ENCODE results near the gene PRPF8. TPM values are rescaled to one million over a fixed set of nuclear protein-coding genes. Genes with fewer than 3 reads are reported as not detected.
A peak's percentile ranks its signal among the peaks of the same experiment; 100 is the strongest.

PRPF8 gene
- total RNA-seq, 1 donor from 2014 or later = 185 TPM

DNA sequence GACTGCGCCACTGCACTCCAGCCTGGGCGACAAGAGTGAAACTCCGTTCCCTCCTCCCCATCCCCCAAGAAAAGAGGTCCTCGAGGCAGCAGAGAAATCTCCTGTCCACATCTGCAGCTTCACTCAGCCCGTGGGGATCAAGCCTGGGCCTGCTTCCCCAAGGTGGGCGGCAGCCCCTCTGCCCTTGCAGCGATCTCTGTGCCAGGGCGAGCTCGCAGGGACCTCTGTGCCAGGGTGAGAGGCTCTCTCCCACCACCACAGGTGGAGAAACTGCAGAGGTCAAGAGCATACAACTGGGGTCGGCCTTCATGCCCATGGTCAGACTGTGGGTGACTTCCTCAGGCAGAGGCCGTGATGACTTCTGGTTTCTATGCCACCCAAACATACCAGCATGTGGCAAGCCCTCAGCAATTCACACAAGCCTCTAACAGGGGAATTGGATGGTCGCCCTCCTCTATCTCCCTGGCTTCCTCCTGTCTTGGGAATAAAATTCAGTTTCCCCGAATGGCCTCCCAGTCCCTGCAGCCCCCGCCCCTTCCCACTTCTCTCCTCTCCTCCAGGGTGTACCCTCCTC lies 61.5 kb downstream of the PRPF8 start:
- H3K4me3 ChIP-seq (ENCODE audit: low read depth, low read length) = no peak overlapping the region
- H3K36me3 ChIP-seq (ENCODE audit: control insufficient read depth, insufficient read depth, low read length) = no peaks in the 10 kb centered on the region
- TF ChIP-seq, protein P1, sequence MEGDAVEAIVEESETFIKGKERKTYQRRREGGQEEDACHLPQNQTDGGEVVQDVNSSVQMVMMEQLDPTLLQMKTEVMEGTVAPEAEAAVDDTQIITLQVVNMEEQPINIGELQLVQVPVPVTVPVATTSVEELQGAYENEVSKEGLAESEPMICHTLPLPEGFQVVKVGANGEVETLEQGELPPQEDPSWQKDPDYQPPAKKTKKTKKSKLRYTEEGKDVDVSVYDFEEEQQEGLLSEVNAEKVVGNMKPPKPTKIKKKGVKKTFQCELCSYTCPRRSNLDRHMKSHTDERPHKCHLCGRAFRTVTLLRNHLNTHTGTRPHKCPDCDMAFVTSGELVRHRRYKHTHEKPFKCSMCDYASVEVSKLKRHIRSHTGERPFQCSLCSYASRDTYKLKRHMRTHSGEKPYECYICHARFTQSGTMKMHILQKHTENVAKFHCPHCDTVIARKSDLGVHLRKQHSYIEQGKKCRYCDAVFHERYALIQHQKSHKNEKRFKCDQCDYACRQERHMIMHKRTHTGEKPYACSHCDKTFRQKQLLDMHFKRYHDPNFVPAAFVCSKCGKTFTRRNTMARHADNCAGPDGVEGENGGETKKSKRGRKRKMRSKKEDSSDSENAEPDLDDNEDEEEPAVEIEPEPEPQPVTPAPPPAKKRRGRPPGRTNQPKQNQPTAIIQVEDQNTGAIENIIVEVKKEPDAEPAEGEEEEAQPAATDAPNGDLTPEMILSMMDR (IDR thresholded peaks at IDR 0.05; ENCODE audit: insufficient read depth, low read length, poor library complexity, severe bottlenecking) = no peak
- peaks cover 3% of the 10 kb centered on the region for H3K27me3 ChIP-seq (ENCODE audit: control insufficient read depth, insufficient read depth, low read length)
- no peak for DNase-seq (ENCODE audit: low read depth)

DNA sequence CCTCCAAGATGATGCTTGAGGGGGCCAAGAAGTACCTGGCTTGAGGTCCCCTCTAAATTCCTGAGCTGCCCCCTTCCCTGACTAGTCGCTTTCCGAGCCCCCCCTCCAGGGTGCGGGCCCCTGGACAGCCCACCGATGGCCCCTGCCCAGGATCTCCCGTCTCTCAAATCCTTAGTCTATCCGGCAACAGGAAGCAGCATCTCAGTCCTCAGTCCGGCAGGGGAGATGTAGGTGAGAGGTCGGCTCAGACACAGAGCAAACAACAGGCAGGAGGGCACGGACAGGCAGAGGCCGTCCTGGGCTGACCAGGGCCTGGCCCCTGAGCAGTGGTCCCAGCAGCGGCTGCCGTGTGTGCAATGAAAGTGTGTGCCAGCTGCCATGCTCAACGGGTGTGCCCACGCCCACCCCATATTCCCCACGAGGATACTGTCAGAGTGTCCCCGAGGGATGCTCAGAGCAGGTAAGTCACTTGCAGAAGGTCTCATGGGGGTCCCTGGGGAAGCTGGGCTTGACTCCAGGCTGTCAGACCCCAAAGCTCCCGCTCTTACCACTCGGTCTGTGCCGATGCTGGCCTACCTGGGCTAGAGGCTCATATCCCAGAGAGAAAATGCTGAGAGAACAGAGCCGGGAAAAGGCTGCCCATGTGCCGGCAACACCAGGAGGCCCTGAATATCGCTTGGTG lies 63.3 kb downstream of the PRPF8 start:
- H3K27me3 ChIP-seq (ENCODE audit: control insufficient read depth, insufficient read depth, low read length) = no peaks in the 10 kb centered on the region
- TF ChIP-seq, protein P1 (IDR thresholded peaks at IDR 0.05; ENCODE audit: insufficient read depth, low read length, poor library complexity, severe bottlenecking) = no peak
- no peaks in the 10 kb centered on the region for H3K36me3 ChIP-seq (ENCODE audit: control insufficient read depth, insufficient read depth, low read length)
- no peak for DNase-seq (ENCODE audit: low read depth)
- no peak overlapping the region for H3K4me3 ChIP-seq (ENCODE audit: low read depth, low read length)

DNA sequence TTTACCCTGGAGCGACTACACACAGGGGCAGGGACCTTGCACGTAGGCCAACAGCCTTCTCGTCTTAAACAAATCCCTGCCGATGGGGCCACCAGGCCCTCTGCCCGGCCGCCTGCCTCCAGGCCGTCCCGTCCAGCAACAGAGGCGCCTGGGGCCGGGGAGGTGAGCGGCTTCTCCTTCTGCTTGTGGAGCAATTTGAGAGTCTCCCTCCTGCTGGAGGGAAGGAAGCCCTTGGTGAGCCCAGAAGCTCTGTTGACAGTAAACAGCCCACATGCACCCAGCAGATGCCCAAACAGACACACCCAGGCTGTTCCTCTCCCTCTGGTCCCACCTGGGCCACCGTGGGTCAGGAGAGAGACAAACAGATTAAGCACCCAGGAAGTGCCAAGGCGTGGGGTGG lies 64.2 kb downstream of the PRPF8 start:
- Histone ChIP-seq H3K27me3 (ENCODE audit: control insufficient read depth, insufficient read depth, low read length) (no peaks in the 10 kb centered on the region), H3K4me3 (ENCODE audit: low read depth, low read length) (no peak overlapping the region), H3K36me3 (ENCODE audit: control insufficient read depth, insufficient read depth, low read length) (no peaks in the 10 kb centered on the region)
- TF ChIP-seq, protein P1 (IDR thresholded peaks at IDR 0.05; ENCODE audit: insufficient read depth, low read length, poor library complexity, severe bottlenecking) = no peak
- no peak for DNase-seq (ENCODE audit: low read depth)

DNA sequence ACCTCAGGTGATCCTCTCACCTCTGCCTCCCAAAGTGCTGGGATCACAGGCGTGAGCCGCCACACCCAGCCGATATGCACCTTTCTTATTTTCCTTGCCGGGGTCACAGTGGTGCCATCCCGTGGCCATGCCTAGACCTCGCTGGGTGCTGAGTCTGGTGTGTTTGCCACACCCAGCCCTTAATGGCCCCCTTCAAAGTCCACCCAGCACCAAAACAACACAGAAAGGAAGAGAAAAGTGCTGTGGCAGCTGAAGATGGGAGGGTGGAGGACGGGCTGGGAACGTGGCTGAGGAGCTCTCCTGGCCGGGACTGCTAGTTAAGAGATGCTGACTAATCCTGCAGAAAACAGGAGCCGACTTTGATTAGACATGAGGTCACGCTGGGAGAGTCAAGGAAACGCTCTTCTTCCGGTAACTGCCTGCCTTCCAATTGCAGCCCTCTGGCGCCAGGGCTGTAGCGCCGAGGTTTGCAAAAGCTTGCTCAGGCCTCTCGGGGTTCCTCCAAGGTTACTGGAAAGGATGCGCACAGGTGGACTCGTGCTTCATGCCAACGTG lies 67.0 kb downstream of the PRPF8 start:
- Histone ChIP-seq H3K27me3 (ENCODE audit: control insufficient read depth, insufficient read depth, low read length) (no peaks in the 10 kb centered on the region), H3K36me3 (ENCODE audit: control insufficient read depth, insufficient read depth, low read length) (no peaks in the 10 kb centered on the region), H3K4me3 (ENCODE audit: low read depth, low read length) (no peak overlapping the region)
- TF ChIP-seq, protein P1 (IDR thresholded peaks at IDR 0.05; ENCODE audit: insufficient read depth, low read length, poor library complexity, severe bottlenecking) = no peak
- peak; percentile 28 for DNase-seq (ENCODE audit: low read depth)

DNA sequence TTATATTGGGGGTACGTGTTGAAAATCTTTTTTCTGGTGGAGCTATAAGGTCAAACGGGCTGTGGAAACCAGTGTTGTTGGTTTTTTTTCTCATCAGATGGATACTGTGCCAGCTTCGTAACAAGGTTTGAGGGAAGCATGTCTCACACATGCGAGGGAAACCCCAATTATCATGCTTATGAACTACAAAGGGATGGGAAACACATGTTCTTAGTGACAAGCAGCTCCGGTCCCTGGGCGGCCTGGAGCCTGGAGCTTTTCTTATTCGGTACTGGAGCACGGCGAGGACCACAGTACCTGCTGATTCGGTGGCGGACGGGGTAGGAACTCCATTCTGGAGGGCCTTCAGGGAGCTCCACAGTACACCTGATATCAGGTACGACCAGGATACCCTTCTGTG lies 68.6 kb downstream of the PRPF8 start:
- H3K27me3 ChIP-seq (ENCODE audit: control insufficient read depth, insufficient read depth, low read length) = no peaks in the 10 kb centered on the region
- TF ChIP-seq, protein P1 (IDR thresholded peaks at IDR 0.05; ENCODE audit: insufficient read depth, low read length, poor library complexity, severe bottlenecking) = no peak
- H3K4me3 ChIP-seq (ENCODE audit: low read depth, low read length) = no peak overlapping the region
- no peaks in the 10 kb centered on the region for H3K36me3 ChIP-seq (ENCODE audit: control insufficient read depth, insufficient read depth, low read length)
- DNase-seq (ENCODE audit: low read depth) = no peak

Data from kidney epithelial cell (primary cell).